Natural killer cell (primary cell): ENCODE results near the gene ATP6V1G2. TPM values are rescaled to one million over a fixed set of nuclear protein-coding genes. Genes with fewer than 3 reads are reported as not detected.

ENCODE experiments used
- ATAC-seq, 3 donors: fragments of 150-1000 bp in 2 of 3; fragments of 200-7000 bp in 1 of 3; cut with Tn5 transposase; 1 replicate in 1 of 3; 2 replicates in 2 of 3; pipeline ENCODE4 v1.10.0; 2021; ENCODE audit warnings: mild to moderate bottlenecking in 2 of 3, moderate library complexity in 2 of 3
- DNase-seq, 2 donors: peaks; one replicate each; pipeline versions ENCODE4 v3.0.0 to v3.0.0-alpha.2; 2013 to 2021; ENCODE audit warnings: mixed read lengths in 1 of 2
- H3K27ac ChIP-seq: one replicate; pipeline ENCODE4 v1.5.1; 2013; ENCODE audit warnings: mild to moderate bottlenecking, low read length
- H3K27me3 ChIP-seq: one replicate; pipeline ENCODE4 v1.6.1; 2013; ENCODE audit warnings: low read length; ENCODE audit not compliant: control insufficient read depth, insufficient read depth
- H3K36me3 ChIP-seq: one replicate; pipeline ENCODE4 v1.6.1; 2013; ENCODE audit warnings: low read length; ENCODE audit not compliant: control insufficient read depth, insufficient read depth
- H3K4me1 ChIP-seq: one replicate; pipeline ENCODE4 v1.6.1; 2013; ENCODE audit warnings: low read length; ENCODE audit not compliant: control insufficient read depth, insufficient read depth
- H3K4me3 ChIP-seq: one replicate; pipeline ENCODE4 v1.5.1; 2013; ENCODE audit warnings: low read length
- H3K9me3 ChIP-seq: one replicate; pipeline ENCODE4 v1.6.1; 2013; ENCODE audit warnings: low read length; ENCODE audit not compliant: control insufficient read depth, insufficient read depth
- H3K27ac Mint-ChIP-seq, 2 donors: one replicate each; pipeline ENCODE4 v1.8.0; 2022; ENCODE audit warnings: mild to moderate bottlenecking in 2 of 2, mixed read lengths in 2 of 2, moderate library complexity in 1 of 2
- H3K27me3 Mint-ChIP-seq, 2 donors: one replicate each; pipeline ENCODE4 v1.8.0; 2022; ENCODE audit warnings: low read depth in 2 of 2, mixed read lengths in 2 of 2
- H3K36me3 Mint-ChIP-seq: one replicate; pipeline ENCODE4 v1.8.0; 2022; ENCODE audit warnings: mixed read lengths
- H3K4me1 Mint-ChIP-seq, 2 donors: one replicate each; pipeline ENCODE4 v1.8.0; 2022; ENCODE audit warnings: mixed read lengths in 2 of 2
- H3K4me3 Mint-ChIP-seq: one replicate; pipeline ENCODE4 v1.8.0; 2022; ENCODE audit warnings: mild to moderate bottlenecking, moderate library complexity, mixed read lengths
- H3K9me3 Mint-ChIP-seq, 2 donors: one replicate each; pipeline ENCODE4 v1.8.0; 2022; ENCODE audit warnings: mixed read lengths in 2 of 2
- CTCF ChIP-seq: fragments of 200-600 bp; IDR thresholded peaks from one replicate; pipeline ENCODE4 v1.8.0; 2022; ENCODE audit warnings: antibody characterized with exemption
- WGBS: methylation state at CpG from one replicate; pipeline ENCODE4 v1.1.7; 2013; ENCODE audit warnings: missing lambda C conversion rate; ENCODE audit not compliant: insufficient coverage; 5-methylcytosine and 5-hydroxymethylcytosine counted together
- intact Hi-C: fragments of 100-400 bp; cut with micrococcal nuclease; formaldehyde crosslinking; loops from one replicate; pipeline ENCODE4 v1.14.2; 2022
- total RNA-seq, 4 donors: library from RNA; stranded (reverse); fragments of 120-200 nt in 1 of 4; gene quantifications; one replicate each; pipeline versions ENCODE4 v1.2.3 to v1.2.4, GENCODE V29; 2013 to 2022

The ATP6V1G2 gene
- total RNA-seq, 3 donors from 2014 or later (not counting 1 experiment from before 2014, with no cell fraction given): 1.0 to 2.5 (median 2.1) TPM

- 85% methylated on average over 2 of the region's 2 CpGs for WGBS
- Mint-ChIP-seq H3K27ac (peak overlapping the region in 1 of 2 donors; percentile 21), H3K36me3 (peaks cover 13% of the 10 kb centered on the region), H3K9me3 (no peaks in the 10 kb centered on the region), H3K4me1 (peaks cover 51 to 58% of the 10 kb centered on the region in 2 donors), H3K4me3 (peak overlapping the region; percentile 22), H3K27me3 (no peaks in the 10 kb centered on the region)
- intact Hi-C loops: loop anchor here (5.0 to 10.0 kb wide), 3 partner anchors 123 to 288 kb away; partner anchors contain the start of genes CLIC1, CSNK2B and LY6G5B
- TF ChIP-seq CTCF: no peak
- Histone ChIP-seq H3K4me3 (no peak overlapping the region), H3K27me3 (no peaks in the 10 kb centered on the region), H3K4me1 (peaks cover 40% of the 10 kb centered on the region), H3K9me3 (no peaks in the 10 kb centered on the region), H3K27ac (no peak overlapping the region), H3K36me3 (peaks cover 7% of the 10 kb centered on the region)
- no peak for ATAC-seq
- no peak for DNase-seq
These were observed 1.7 kb downstream of the ATP6V1G2 start for GRCh38 chr6:31544676-31545075.

GRCh38 chr6:31543639-31544038 lies 2.8 kb downstream of the ATP6V1G2 start:
- no peaks in the 10 kb centered on the region for H3K9me3 Mint-ChIP-seq
- Histone ChIP-seq H3K9me3 (no peaks in the 10 kb centered on the region), H3K27ac (no peak overlapping the region), H3K4me3 (no peak overlapping the region), H3K36me3 (peaks cover 17% of the 10 kb centered on the region), H3K27me3 (no peaks in the 10 kb centered on the region), H3K4me1 (peaks cover 50% of the 10 kb centered on the region)
- H3K4me1 Mint-ChIP-seq: peaks cover 62 to 63% of the 10 kb centered on the region in 2 donors
- H3K36me3 Mint-ChIP-seq: peaks cover 19% of the 10 kb centered on the region
- no peak for ATAC-seq
- H3K27ac Mint-ChIP-seq: peak overlapping the region in 1 of 2 donors; percentile 96
- no peak for TF ChIP-seq CTCF
- no peak for DNase-seq
- no peaks in the 10 kb centered on the region for H3K27me3 Mint-ChIP-seq
- intact Hi-C loops: loop anchor here (5.0 to 10.0 kb wide), 3 partner anchors 124 to 289 kb away; partner anchors contain the start of genes CLIC1, CSNK2B and LY6G5B
- 100% methylated on average over 5 of the region's 6 CpGs for WGBS
- no peak overlapping the region for H3K4me3 Mint-ChIP-seq

- Mint-ChIP-seq H3K9me3 (no peaks in the 10 kb centered on the region), H3K4me3 (peak within 1 kb of the TSS; percentile 99), H3K27ac (peak within 1 kb of the TSS; percentile 94 to 96), H3K4me1 (peaks cover 49 to 56% of the 10 kb centered on the region in 2 donors), H3K36me3 (peaks cover 24% of the 10 kb centered on the region), H3K27me3 (no peaks in the 10 kb centered on the region)
- WGBS: under 1% methylated on average over 43 of the region's 43 CpGs
- DNase-seq (peak; percentile 85 to 99), ATAC-seq (peak; percentile 69 to 86 (median 77))
- H3K4me3 ChIP-seq: peak within 1 kb of the TSS; percentile 77
- no peaks in the 10 kb centered on the region for H3K27me3 ChIP-seq
- TF ChIP-seq CTCF: no peak
- intact Hi-C loops: loop anchor here (1.0 to 10.0 kb wide), 5 partner anchors 49 to 290 kb away; partner anchors contain the start of genes CLIC1, CSNK2B, LY6G5B and PRRC2A
- no peaks in the 10 kb centered on the region for H3K9me3 ChIP-seq
- peak within 1 kb of the TSS; percentile 92 for H3K27ac ChIP-seq
- H3K36me3 ChIP-seq: peaks cover 29% of the 10 kb centered on the region
- H3K4me1 ChIP-seq: peaks cover 36% of the 10 kb centered on the region
These were observed 4.5 kb downstream of the ATP6V1G2 start, which contains the start of gene DDX39B for GRCh38 chr6:31541658-31542521. TSS of gene DDX39B (minus strand) at chr6:31542003. CDS start at chr6:31540532, 1,471 bp downstream.
